ENCODE measurements around the gene SSX5. TPM values are rescaled to one million over a fixed set of nuclear protein-coding genes. Genes with fewer than 3 reads are reported as not detected.

The SSX5 gene
- total RNA-seq, result not detected in 2 replicates

GRCh38 chrX:48196745-48197201 lies at the start of gene SSX5:
SSX5 (minus strand) TSS chrX:48196795; CDS start chrX:48195358, 1,437 bp downstream.

Other genes starting within 250 kb of the SSX5 start
- 2.1 and 3.7 TPM in 2 replicates for gene ZNF182, start 192.8 kb downstream of the SSX5 start, total RNA-seq
- gene SPACA5, start 189.8 kb downstream of the SSX5 start, total RNA-seq, result not detected in 2 replicates
- 1.2 and 3.4 TPM in 2 replicates for gene ZNF630, start 125.2 kb downstream of the SSX5 start, total RNA-seq
- not detected in 2 replicates for gene SPACA5B, start 66.2 kb downstream of the SSX5 start, total RNA-seq
- gene SSX1, start 58.6 kb upstream of the SSX5 start, total RNA-seq, result not detected in 2 replicates
- not detected in 2 replicates for gene SSX3, start 159.9 kb upstream of the SSX5 start, total RNA-seq
- gene SSX4, start 186.7 kb upstream of the SSX5 start, total RNA-seq, result not detected in 2 replicates
- not detected in 2 replicates for gene SSX4B, start 215.2 kb upstream of the SSX5 start, total RNA-seq